ENCODE results near the gene VEGFC. TPM values are rescaled to one million over a fixed set of nuclear protein-coding genes. Genes with fewer than 3 reads are reported as not detected.
A peak's percentile ranks its signal among the peaks of the same experiment; 100 is the strongest.

VEGFC gene
- total RNA-seq, 4 donors from 2014 or later = 34.4 to 58.7 (median 43.0) TPM

GRCh38 chr4:176838601-176839433 is 46.1 kb upstream of the VEGFC start:
- Histone ChIP-seq H3K36me3 (no peaks in the 10 kb centered on the region), H3K4me1 (no peaks in the 10 kb centered on the region), H3K27me3 (no peaks in the 10 kb centered on the region), H3K9me3 (no peaks in the 10 kb centered on the region), H3K27ac (no peak overlapping the region), H3K4me3 (replicated peaks in 1 of 3) (no peak overlapping the region)
- intact Hi-C loops (cut with DNase I) = no loop called here
- 74 to 76% methylated on average over 7 of the region's 7 CpGs for WGBS, 2 donors
- TF ChIP-seq CTCF (IDR thresholded peaks at IDR 0.05) = no peak
- no peak for TF ChIP-seq POLR2A (IDR thresholded peaks at IDR 0.05)
- no peak for DNase-seq

- intact Hi-C loops (cut with DNase I) = no loop called here
Measured at GRCh38 chr4:176837169-176837895, 44.6 kb upstream of the VEGFC start.

GRCh38 chr4:176834531-176834930 is 41.8 kb upstream of the VEGFC start:
- no peak for DNase-seq
- Histone ChIP-seq H3K36me3 (no peaks in the 10 kb centered on the region), H3K27me3 (no peaks in the 10 kb centered on the region), H3K9me3 (no peaks in the 10 kb centered on the region), H3K27ac (no peak overlapping the region), H3K4me1 (no peaks in the 10 kb centered on the region), H3K4me3 (replicated peaks in 1 of 3) (no peak overlapping the region)
- TF ChIP-seq POLR2A (IDR thresholded peaks at IDR 0.05) = no peak
- TF ChIP-seq CTCF (IDR thresholded peaks at IDR 0.05) = no peak
- WGBS, 2 donors = 78 to 83% methylated on average over 2 of the region's 2 CpGs
- intact Hi-C loops (cut with DNase I) = no loop called here

More at GRCh38 chr4:176837169-176837895, 44.6 kb upstream of the VEGFC start:
- no peaks in the 10 kb centered on the region for H3K9me3 ChIP-seq
- 63 to 82% methylated on average over 4 of the region's 4 CpGs for WGBS, 2 donors
- TF ChIP-seq POLR2A (IDR thresholded peaks at IDR 0.05) = no peak
- H3K27ac ChIP-seq = no peak overlapping the region
- no peak for DNase-seq
- no peak overlapping the region for H3K4me3 ChIP-seq (replicated peaks in 1 of 3)
- no peaks in the 10 kb centered on the region for H3K4me1 ChIP-seq
- H3K27me3 ChIP-seq = no peaks in the 10 kb centered on the region
- no peaks in the 10 kb centered on the region for H3K36me3 ChIP-seq

- H3K4me1 ChIP-seq = no peaks in the 10 kb centered on the region
- no peak for DNase-seq
- H3K36me3 ChIP-seq = no peaks in the 10 kb centered on the region
- no peak overlapping the region for H3K4me3 ChIP-seq (replicated peaks in 1 of 3)
- H3K9me3 ChIP-seq = no peaks in the 10 kb centered on the region
- no peaks in the 10 kb centered on the region for H3K27me3 ChIP-seq
- 78 to 79% methylated on average over 4 of the region's 4 CpGs for WGBS, 2 donors
- intact Hi-C loops (cut with DNase I) = no loop called here
- no peak for TF ChIP-seq POLR2A (IDR thresholded peaks at IDR 0.05)
- no peak for TF ChIP-seq CTCF (IDR thresholded peaks at IDR 0.05)
- H3K27ac ChIP-seq = no peak overlapping the region
Measured at GRCh38 chr4:176833400-176834175, 40.9 kb upstream of the VEGFC start.

- no peaks in the 10 kb centered on the region for H3K36me3 ChIP-seq
- no peaks in the 10 kb centered on the region for H3K9me3 ChIP-seq
- H3K27ac ChIP-seq = peak overlapping the region in 2 of 3 donors; percentile 2 to 5
- TF ChIP-seq POLR2A (IDR thresholded peaks at IDR 0.05) = no peak
- TF ChIP-seq CTCF (IDR thresholded peaks at IDR 0.05) = no peak
- H3K27me3 ChIP-seq = no peaks in the 10 kb centered on the region
- no peak overlapping the region for H3K4me3 ChIP-seq (replicated peaks in 1 of 3)
- intact Hi-C loops (cut with DNase I) = no loop called here
- DNase-seq = peak; percentile 61 to 62
- H3K4me1 ChIP-seq = no peaks in the 10 kb centered on the region
- 16 to 25% methylated on average over 6 of the region's 6 CpGs for WGBS, 2 donors
Measured at GRCh38 chr4:176830971-176831370, 38.2 kb upstream of the VEGFC start.
